ENCODE data around the gene PIK3CD. TPM values are rescaled to one million over a fixed set of nuclear protein-coding genes. Genes with fewer than 3 reads are reported as not detected.

The PIK3CD gene
- total and polyA plus RNA-seq, 2 experiments from 2014 or later: 6.6 to 32.1 TPM

- TF ChIP-seq ZNF462 (CRISPR knock-in tag; IDR thresholded peaks at IDR 0.05) (no peak), EZH2 (IDR thresholded peaks at IDR 0.05; ENCODE audit: low read depth, unreplicated experiment) (no peak), STAT1 (IDR thresholded peaks at IDR 0.05; ENCODE audit: unreplicated experiment) (no peak), JUNB (IDR thresholded peaks at IDR 0.05; ENCODE audit: unreplicated experiment) (no peak), CREB1 (CRISPR knock-in tag; IDR thresholded peaks at IDR 0.05; ENCODE audit: low read depth) (no peak), REST (IDR thresholded peaks at IDR 0.05; ENCODE audit: unreplicated experiment) (no peak), ZNF114 (CRISPR knock-in tag; IDR thresholded peaks at IDR 0.05) (no peak), CTCF (conservative IDR thresholded peaks at IDR 0.05; ENCODE audit: low read depth in 2 of 2) (no peak)
These were observed 80.8 kb downstream of the PIK3CD start (continued) for GRCh38 chr1:9732123-9732971.
